Gastroesophageal sphincter (tissue), 4 donors: ENCODE results near the gene APBB1. TPM values are rescaled to one million over a fixed set of nuclear protein-coding genes. Genes with fewer than 3 reads are reported as not detected.

Experiments
- ATAC-seq: fragments of 150-250 bp; one replicate; pipeline ENCODE4 v1.9.1; 2016; ENCODE audit warnings: mild to moderate bottlenecking, moderate library complexity
- H3K27ac ChIP-seq, 4 donors: fragments of 200-600 bp; sonication (generic) in 3 of 4; 1 replicate in 3 of 4; 2 replicates in 1 of 4; pipeline ENCODE4 v1.5.1; 2016 to 2019
- H3K27me3 ChIP-seq: fragments of 200-600 bp; sonication (generic); one replicate; pipeline ENCODE4 v1.5.1; 2019
- H3K36me3 ChIP-seq, 2 donors: fragments of 200-600 bp; sonication (generic); one replicate each; pipeline ENCODE4 v1.5.1; 2019; ENCODE audit warnings: control low read depth in 1 of 2
- H3K4me1 ChIP-seq, 3 donors: fragments of 200-600 bp; sonication (generic); 1 replicate in 2 of 3; 2 replicates in 1 of 3; pipeline ENCODE4 v1.5.1; 2016 to 2019; ENCODE audit warnings: control low read depth in 2 of 3
- H3K4me3 ChIP-seq, 2 donors: fragments of 200-600 bp; sonication (generic); one replicate each; pipeline ENCODE4 v1.5.1; 2019; ENCODE audit warnings: mild to moderate bottlenecking in 1 of 2, moderate library complexity in 1 of 2
- H3K9me3 ChIP-seq, 3 donors: fragments of 200-600 bp; sonication (generic); one replicate each; pipeline ENCODE4 v1.5.1; 2017 to 2019; ENCODE audit warnings: control low read depth in 2 of 3
- CTCF ChIP-seq, 4 experiments: fragments of 200-600 bp in 2 of 4; fragments of 450-650 bp in 2 of 4; sonication (generic) in 1 of 4; IDR thresholded peaks; one replicate each; pipeline ENCODE4 v1.5.1; 2017 to 2019; ENCODE audit warnings: antibody characterized with exemption in 4 of 4, mild to moderate bottlenecking in 2 of 4, moderate library complexity in 2 of 4
- EP300 ChIP-seq: sonication (generic); formaldehyde crosslinking; IDR thresholded peaks from one replicate; pipeline ENCODE4 v1.6.1; 2017; ENCODE audit warnings: antibody characterized with exemption, mild to moderate bottlenecking
- POLR2A ChIP-seq, 2 donors: fragments of 450-650 bp; IDR thresholded peaks; one replicate each; pipeline ENCODE4 v1.6.1; 2017; ENCODE audit warnings: antibody characterized with exemption in 2 of 2, mild to moderate bottlenecking in 2 of 2, moderate library complexity in 1 of 2
- POLR2AphosphoS5 ChIP-seq: sonication (generic); formaldehyde crosslinking; IDR thresholded peaks from one replicate; pipeline ENCODE4 v1.6.1; 2017; ENCODE audit warnings: antibody characterized with exemption
- WGBS, 2 donors: methylation state at CpG; one replicate each; pipeline ENCODE4 v1.1.5; 2018; ENCODE audit warnings: low coverage in 1 of 2; 5-methylcytosine and 5-hydroxymethylcytosine counted together
- total RNA-seq, 4 donors: library from RNA; depleted of rRNA; stranded (reverse); fragments of >200 nt; gene quantifications; one replicate each; pipeline ENCODE4 v1.1.0, GENCODE V29; 2016

The APBB1 gene
- total RNA-seq, 4 donors from 2014 or later = 55.9 to 149 (median 73.1) TPM

- Histone ChIP-seq H3K27me3 (no peaks in the 10 kb centered on the region), H3K9me3 (no peaks in the 10 kb centered on the region), H3K4me1 (no peaks in the 10 kb centered on the region), H3K27ac (no peak overlapping the region), H3K4me3 (no peak overlapping the region), H3K36me3 (no peaks in the 10 kb centered on the region)
- no peak for ATAC-seq
- TF ChIP-seq EP300 = no peak
- no peak for TF ChIP-seq POLR2A (IDR thresholded peaks at IDR 0.05)
- TF ChIP-seq CTCF (IDR thresholded peaks at IDR 0.05) = no peak
- no peak for TF ChIP-seq POLR2AphosphoS5
- 74 to 78% methylated on average over 3 to 4 of the region's 5 CpGs for WGBS, 2 donors
Measured at GRCh38 chr11:6378640-6378989, 40.3 kb downstream of the APBB1 start.

DNA sequence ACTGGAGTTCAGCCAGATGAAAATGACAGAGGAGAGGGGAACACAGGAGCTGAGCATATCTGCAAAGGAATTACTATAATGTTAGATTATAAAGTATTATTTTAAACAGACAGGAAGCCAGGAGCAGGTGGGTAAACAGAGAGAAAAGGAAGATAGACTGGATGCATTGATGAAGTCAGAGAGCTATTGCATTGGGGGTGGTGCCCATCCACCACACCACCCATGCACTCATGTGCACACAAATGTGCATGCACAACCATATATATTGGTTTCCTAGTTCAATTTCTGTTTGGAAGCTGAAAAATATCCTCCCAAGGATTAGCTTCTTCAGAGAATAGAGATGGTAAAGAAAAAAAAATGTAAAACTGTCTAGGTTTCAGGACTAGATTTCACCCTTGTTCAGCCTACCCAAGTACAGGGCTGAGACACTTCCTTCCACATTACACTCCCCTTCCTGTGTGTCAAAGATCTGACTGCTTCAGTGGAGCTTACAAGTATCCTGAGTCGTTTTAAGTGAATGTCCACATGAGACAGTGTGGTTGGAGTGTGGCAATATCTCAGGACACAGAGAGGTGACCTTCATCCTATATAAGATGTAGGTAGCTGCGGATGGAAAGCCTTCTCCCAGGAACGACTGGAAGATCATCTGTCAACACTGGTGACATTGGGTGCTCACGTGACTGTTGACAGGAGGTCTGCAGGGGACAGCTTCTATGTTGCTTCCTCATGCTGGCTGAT is 40.8 kb downstream of the APBB1 start:
- H3K9me3 ChIP-seq = no peaks in the 10 kb centered on the region
- WGBS, 2 donors = 20 to 46% methylated on average over 2 to 3 of the region's 4 CpGs
- no peak overlapping the region for H3K27ac ChIP-seq
- no peaks in the 10 kb centered on the region for H3K36me3 ChIP-seq
- no peaks in the 10 kb centered on the region for H3K4me1 ChIP-seq
- no peak for TF ChIP-seq POLR2A (IDR thresholded peaks at IDR 0.05)
- TF ChIP-seq CTCF (IDR thresholded peaks at IDR 0.05) = no peak
- TF ChIP-seq POLR2AphosphoS5 = no peak
- no peak for TF ChIP-seq EP300
- H3K4me3 ChIP-seq = no peak overlapping the region
- ATAC-seq = no peak
- H3K27me3 ChIP-seq = no peaks in the 10 kb centered on the region

- H3K4me3 ChIP-seq = no peak overlapping the region
- peaks cover 8% of the 10 kb centered on the region for H3K27me3 ChIP-seq
- 88 to 94% methylated on average over 5 to 6 of the region's 6 CpGs for WGBS, 2 donors
- H3K4me1 ChIP-seq = no peaks in the 10 kb centered on the region
- TF ChIP-seq POLR2AphosphoS5 (no peak), EP300 (no peak), CTCF (IDR thresholded peaks at IDR 0.05) (no peak), POLR2A (IDR thresholded peaks at IDR 0.05) (no peak)
- H3K9me3 ChIP-seq = no peaks in the 10 kb centered on the region
- no peak overlapping the region for H3K27ac ChIP-seq
- H3K36me3 ChIP-seq = no peaks in the 10 kb centered on the region
- no peak for ATAC-seq
Measured at GRCh38 chr11:6371825-6372224, 47.1 kb downstream of the APBB1 start.

- ATAC-seq = no peak
- no peaks in the 10 kb centered on the region for H3K27me3 ChIP-seq
- H3K27ac ChIP-seq = no peak overlapping the region
- peaks cover 0 to 8% (median 0%) of the 10 kb centered on the region in 3 donors for H3K4me1 ChIP-seq
- no peaks in the 10 kb centered on the region for H3K9me3 ChIP-seq
- TF ChIP-seq EP300 (no peak), POLR2A (IDR thresholded peaks at IDR 0.05) (no peak), POLR2AphosphoS5 (no peak), CTCF (IDR thresholded peaks at IDR 0.05) (no peak)
- no peaks in the 10 kb centered on the region for H3K36me3 ChIP-seq
- WGBS, 2 donors = 86 to 87% methylated on average over 1 to 2 of the region's 2 CpGs
- H3K4me3 ChIP-seq = no peak overlapping the region
Measured at GRCh38 chr11:6365659-6366058, 53.2 kb downstream of the APBB1 start.
